Esophagus squamous epithelium (tissue), 5 donors: Measurements from ENCODE around the gene KLHL29. TPM values are rescaled to one million over a fixed set of nuclear protein-coding genes. Genes with fewer than 3 reads are reported as not detected.
A peak's percentile ranks its signal among the peaks of the same experiment; 100 is the strongest.

Experiments
- DNase-seq: peaks from one replicate; lab custom pipeline; 2025; lab: John Stamatoyannopoulos, UW
- H3K27ac ChIP-seq, 4 donors: fragments of 200-600 bp; sonication (generic); one replicate each; pipeline ENCODE4 v1.5.1; 2016 to 2019; ENCODE audit warnings: mild to moderate bottlenecking in 1 of 4
- H3K27me3 ChIP-seq, 4 donors: fragments of 200-600 bp; sonication (generic); 1 replicate in 3 of 4; 2 replicates in 1 of 4; pipeline versions ENCODE4 v1.5.1 to v1.6.0; 2017 to 2021; ENCODE audit warnings: antibody characterized with exemption in 1 of 4
- H3K36me3 ChIP-seq, 3 donors: fragments of 200-600 bp; sonication (generic); one replicate each; pipeline ENCODE4 v1.5.1; 2016 to 2019
- H3K4me1 ChIP-seq, 3 donors: fragments of 200-600 bp; sonication (generic); one replicate each; pipeline ENCODE4 v1.5.1; 2017 to 2019
- H3K4me3 ChIP-seq, 4 donors: fragments of 200-600 bp; sonication (generic); 1 replicate in 3 of 4; 2 replicates in 1 of 4; pipeline ENCODE4 v1.5.1; 2016 to 2019; ENCODE audit warnings: mild to moderate bottlenecking in 2 of 4, moderate library complexity in 1 of 4
- H3K9me3 ChIP-seq, 3 donors: fragments of 200-600 bp; sonication (generic); one replicate each; pipeline ENCODE4 v1.5.1; 2016 to 2019
- POLR2A ChIP-seq, 4 donors: fragments of 450-650 bp; IDR thresholded peaks; one replicate each; pipeline ENCODE4 v1.6.1; 2017; ENCODE audit warnings: antibody characterized with exemption in 4 of 4, mild to moderate bottlenecking in 4 of 4, moderate library complexity in 3 of 4
- WGBS, 2 donors: methylation state at CpG; one replicate each; pipeline ENCODE4 v1.1.5; 2018; 5-methylcytosine and 5-hydroxymethylcytosine counted together
- intact Hi-C: fragments of 100-400 bp; cut with DNase I; formaldehyde crosslinking; loops from one replicate; pipeline ENCODE4 v1.15.0; 2022
- total RNA-seq, 4 donors: library from RNA; depleted of rRNA; stranded (reverse); fragments of >200 nt; gene quantifications; one replicate each; pipeline ENCODE4 v1.1.0, GENCODE V29; 2016
- TF ChIP-seq, protein P1 (sequence below), 6 experiments: fragments of 450-650 bp in 4 of 6; fragments of 200-600 bp in 2 of 6; sonication (generic) in 2 of 6; IDR thresholded peaks; one replicate each; pipeline ENCODE4 v1.5.1; 2016 to 2019; ENCODE audit warnings: antibody characterized with exemption in 6 of 6, mild to moderate bottlenecking in 4 of 6, moderate library complexity in 4 of 6
- donor health status: DM: yes; HTN: yes; CAD: no.

Gene KLHL29
- total RNA-seq, 4 donors from 2014 or later, result 3.4 to 11.8 (median 5.9) TPM

- TF ChIP-seq, protein P1, sequence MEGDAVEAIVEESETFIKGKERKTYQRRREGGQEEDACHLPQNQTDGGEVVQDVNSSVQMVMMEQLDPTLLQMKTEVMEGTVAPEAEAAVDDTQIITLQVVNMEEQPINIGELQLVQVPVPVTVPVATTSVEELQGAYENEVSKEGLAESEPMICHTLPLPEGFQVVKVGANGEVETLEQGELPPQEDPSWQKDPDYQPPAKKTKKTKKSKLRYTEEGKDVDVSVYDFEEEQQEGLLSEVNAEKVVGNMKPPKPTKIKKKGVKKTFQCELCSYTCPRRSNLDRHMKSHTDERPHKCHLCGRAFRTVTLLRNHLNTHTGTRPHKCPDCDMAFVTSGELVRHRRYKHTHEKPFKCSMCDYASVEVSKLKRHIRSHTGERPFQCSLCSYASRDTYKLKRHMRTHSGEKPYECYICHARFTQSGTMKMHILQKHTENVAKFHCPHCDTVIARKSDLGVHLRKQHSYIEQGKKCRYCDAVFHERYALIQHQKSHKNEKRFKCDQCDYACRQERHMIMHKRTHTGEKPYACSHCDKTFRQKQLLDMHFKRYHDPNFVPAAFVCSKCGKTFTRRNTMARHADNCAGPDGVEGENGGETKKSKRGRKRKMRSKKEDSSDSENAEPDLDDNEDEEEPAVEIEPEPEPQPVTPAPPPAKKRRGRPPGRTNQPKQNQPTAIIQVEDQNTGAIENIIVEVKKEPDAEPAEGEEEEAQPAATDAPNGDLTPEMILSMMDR (IDR thresholded peaks at IDR 0.05), result no peak
- TF ChIP-seq POLR2A (IDR thresholded peaks at IDR 0.05), result no peak
- Histone ChIP-seq H3K27ac (peak overlapping the region in 3 of 4 donors; percentile 59 to 69 (median 69)), H3K4me1 (peaks cover 3 to 25% (median 19%) of the 10 kb centered on the region in 3 donors), H3K4me3 (no peak overlapping the region), H3K36me3 (no peaks in the 10 kb centered on the region), H3K27me3 (no peaks in the 10 kb centered on the region), H3K9me3 (no peaks in the 10 kb centered on the region)
- DNase-seq, result no peak
- intact Hi-C loops, result no loop called here
- WGBS, 2 donors, result 51 to 84% methylated on average over 8 to 12 of the region's 12 CpGs
These were observed 41.4 kb downstream of the KLHL29 start for GRCh38 chr2:23426263-23426905.

GRCh38 chr2:23427350-23427749 is 42.4 kb downstream of the KLHL29 start:
- Histone ChIP-seq H3K36me3 (no peaks in the 10 kb centered on the region), H3K9me3 (no peaks in the 10 kb centered on the region), H3K27ac (peak overlapping the region in 3 of 4 donors; percentile 22 to 69 (median 69)), H3K4me3 (no peak overlapping the region), H3K27me3 (no peaks in the 10 kb centered on the region), H3K4me1 (peaks cover 3 to 25% (median 19%) of the 10 kb centered on the region in 3 donors)
- TF ChIP-seq, protein P1 (IDR thresholded peaks at IDR 0.05), result no peak
- no peak for TF ChIP-seq POLR2A (IDR thresholded peaks at IDR 0.05)
- 89% methylated on average over 8 of the region's 8 CpGs for WGBS, 2 donors
- intact Hi-C loops, result no loop called here
- DNase-seq, result no peak

GRCh38 chr2:23427976-23428375 is 43.0 kb downstream of the KLHL29 start:
- no peak overlapping the region for H3K4me3 ChIP-seq
- peaks cover 3 to 25% (median 19%) of the 10 kb centered on the region in 3 donors for H3K4me1 ChIP-seq
- no peak overlapping the region for H3K27ac ChIP-seq
- TF ChIP-seq, protein P1 (IDR thresholded peaks at IDR 0.05), result no peak
- no peak for TF ChIP-seq POLR2A (IDR thresholded peaks at IDR 0.05)
- no peaks in the 10 kb centered on the region for H3K9me3 ChIP-seq
- H3K27me3 ChIP-seq, result no peaks in the 10 kb centered on the region
- no peak for DNase-seq
- no peaks in the 10 kb centered on the region for H3K36me3 ChIP-seq
- intact Hi-C loops, result no loop called here
- 88 to 90% methylated on average over 11 to 12 of the region's 12 CpGs for WGBS, 2 donors

GRCh38 chr2:23429036-23429435 is 44.1 kb downstream of the KLHL29 start:
- Histone ChIP-seq H3K9me3 (no peaks in the 10 kb centered on the region), H3K36me3 (no peaks in the 10 kb centered on the region), H3K27ac (no peak overlapping the region), H3K4me1 (peaks cover 3 to 25% (median 19%) of the 10 kb centered on the region in 3 donors), H3K4me3 (no peak overlapping the region), H3K27me3 (no peaks in the 10 kb centered on the region)
- intact Hi-C loops, result no loop called here
- no peak for TF ChIP-seq POLR2A (IDR thresholded peaks at IDR 0.05)
- TF ChIP-seq, protein P1 (IDR thresholded peaks at IDR 0.05), result no peak
- WGBS, 2 donors, result 70 to 94% methylated on average over 2 to 3 of the region's 6 CpGs
- no peak for DNase-seq

DNA sequence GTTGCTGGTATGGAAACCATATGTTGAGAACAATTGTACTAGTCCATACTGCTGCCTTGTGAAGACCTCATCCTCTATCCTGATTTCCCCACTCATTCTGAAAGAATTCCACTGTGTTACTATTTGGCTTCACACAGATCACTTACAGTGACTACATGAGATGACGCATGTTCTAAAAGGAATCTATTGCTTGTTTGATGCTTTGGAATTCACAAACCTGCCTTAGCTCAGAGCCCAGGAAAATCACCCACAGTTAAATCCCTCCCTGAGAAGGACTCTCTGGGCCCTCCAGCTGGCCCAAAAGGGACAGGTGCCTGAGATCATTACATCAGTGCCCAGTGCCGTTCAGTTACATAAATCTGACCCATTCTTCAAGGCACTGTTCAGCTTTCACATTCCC is 45.3 kb downstream of the KLHL29 start:
- TF ChIP-seq, protein P1 (IDR thresholded peaks at IDR 0.05), result no peak
- TF ChIP-seq POLR2A (IDR thresholded peaks at IDR 0.05), result no peak
- H3K27me3 ChIP-seq, result no peaks in the 10 kb centered on the region
- peaks cover 3 to 30% (median 17%) of the 10 kb centered on the region in 3 donors for H3K4me1 ChIP-seq
- no peaks in the 10 kb centered on the region for H3K9me3 ChIP-seq
- no peak for DNase-seq
- no peak overlapping the region for H3K4me3 ChIP-seq
- 75 to 92% methylated on average over 2 of the region's 2 CpGs for WGBS, 2 donors
- intact Hi-C loops, result no loop called here
- no peak overlapping the region for H3K27ac ChIP-seq
- H3K36me3 ChIP-seq, result no peaks in the 10 kb centered on the region
